Gastroesophageal sphincter (tissue), 4 donors: ENCODE measurements around the gene WNT7A. TPM values are rescaled to one million over a fixed set of nuclear protein-coding genes. Genes with fewer than 3 reads are reported as not detected.

ENCODE experiments used
- ATAC-seq: fragments of 150-250 bp; one replicate; pipeline ENCODE4 v1.9.1; 2016; ENCODE audit warnings: mild to moderate bottlenecking, moderate library complexity
- H3K27ac ChIP-seq, 4 donors: fragments of 200-600 bp; sonication (generic) in 3 of 4; 1 replicate in 3 of 4; 2 replicates in 1 of 4; pipeline ENCODE4 v1.5.1; 2016 to 2019
- H3K27me3 ChIP-seq: fragments of 200-600 bp; sonication (generic); one replicate; pipeline ENCODE4 v1.5.1; 2019
- H3K36me3 ChIP-seq, 2 donors: fragments of 200-600 bp; sonication (generic); one replicate each; pipeline ENCODE4 v1.5.1; 2019; ENCODE audit warnings: control low read depth in 1 of 2
- H3K4me1 ChIP-seq, 3 donors: fragments of 200-600 bp; sonication (generic); 1 replicate in 2 of 3; 2 replicates in 1 of 3; pipeline ENCODE4 v1.5.1; 2016 to 2019; ENCODE audit warnings: control low read depth in 2 of 3
- H3K4me3 ChIP-seq, 2 donors: fragments of 200-600 bp; sonication (generic); one replicate each; pipeline ENCODE4 v1.5.1; 2019; ENCODE audit warnings: mild to moderate bottlenecking in 1 of 2, moderate library complexity in 1 of 2
- H3K9me3 ChIP-seq, 3 donors: fragments of 200-600 bp; sonication (generic); one replicate each; pipeline ENCODE4 v1.5.1; 2017 to 2019; ENCODE audit warnings: control low read depth in 2 of 3
- EP300 ChIP-seq: sonication (generic); formaldehyde crosslinking; IDR thresholded peaks from one replicate; pipeline ENCODE4 v1.6.1; 2017; ENCODE audit warnings: antibody characterized with exemption, mild to moderate bottlenecking
- POLR2A ChIP-seq, 2 donors: fragments of 450-650 bp; IDR thresholded peaks; one replicate each; pipeline ENCODE4 v1.6.1; 2017; ENCODE audit warnings: antibody characterized with exemption in 2 of 2, mild to moderate bottlenecking in 2 of 2, moderate library complexity in 1 of 2
- POLR2AphosphoS5 ChIP-seq: sonication (generic); formaldehyde crosslinking; IDR thresholded peaks from one replicate; pipeline ENCODE4 v1.6.1; 2017; ENCODE audit warnings: antibody characterized with exemption
- WGBS, 2 donors: methylation state at CpG; one replicate each; pipeline ENCODE4 v1.1.5; 2018; ENCODE audit warnings: low coverage in 1 of 2; 5-methylcytosine and 5-hydroxymethylcytosine counted together
- total RNA-seq, 4 donors: library from RNA; depleted of rRNA; stranded (reverse); fragments of >200 nt; gene quantifications; one replicate each; pipeline ENCODE4 v1.1.0, GENCODE V29; 2016
- TF ChIP-seq, protein P1 (sequence below), 4 experiments: fragments of 200-600 bp in 2 of 4; fragments of 450-650 bp in 2 of 4; sonication (generic) in 1 of 4; IDR thresholded peaks; one replicate each; pipeline ENCODE4 v1.5.1; 2017 to 2019; ENCODE audit warnings: antibody characterized with exemption in 4 of 4, mild to moderate bottlenecking in 2 of 4, moderate library complexity in 2 of 4

WNT7A gene
- total RNA-seq, 4 donors from 2014 or later = 0.13 to 0.77 TPM; not detected in 2

DNA sequence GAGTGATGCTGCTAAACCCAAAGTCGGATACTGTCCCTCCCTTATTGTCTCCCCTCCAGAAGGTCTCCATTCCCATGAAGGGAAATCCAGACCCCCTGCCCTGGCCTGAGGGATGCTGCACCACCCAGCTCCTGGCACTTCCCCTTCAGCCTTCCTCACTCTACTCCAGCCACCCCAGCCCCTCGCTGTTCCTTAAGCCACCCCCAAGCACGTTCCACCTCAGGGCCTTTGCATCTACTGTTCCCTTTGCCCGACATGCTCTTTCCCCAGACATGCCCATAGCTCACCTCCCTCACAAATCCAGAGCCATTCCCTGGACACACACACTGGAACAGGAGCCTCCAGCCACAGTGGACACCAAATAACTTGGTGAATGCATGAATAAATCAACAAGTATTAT lies 8.1 kb downstream of the WNT7A start:
- WGBS, 2 donors = 73 to 74% methylated on average over 4 of the region's 4 CpGs
- Histone ChIP-seq H3K27ac (no peak overlapping the region), H3K27me3 (peaks cover 44% of the 10 kb centered on the region), H3K4me1 (no peaks in the 10 kb centered on the region), H3K4me3 (no peak overlapping the region), H3K36me3 (no peaks in the 10 kb centered on the region), H3K9me3 (peaks cover 0 to 17% (median 0%) of the 10 kb centered on the region in 3 donors)
- no peak for ATAC-seq
- TF ChIP-seq, protein P1, sequence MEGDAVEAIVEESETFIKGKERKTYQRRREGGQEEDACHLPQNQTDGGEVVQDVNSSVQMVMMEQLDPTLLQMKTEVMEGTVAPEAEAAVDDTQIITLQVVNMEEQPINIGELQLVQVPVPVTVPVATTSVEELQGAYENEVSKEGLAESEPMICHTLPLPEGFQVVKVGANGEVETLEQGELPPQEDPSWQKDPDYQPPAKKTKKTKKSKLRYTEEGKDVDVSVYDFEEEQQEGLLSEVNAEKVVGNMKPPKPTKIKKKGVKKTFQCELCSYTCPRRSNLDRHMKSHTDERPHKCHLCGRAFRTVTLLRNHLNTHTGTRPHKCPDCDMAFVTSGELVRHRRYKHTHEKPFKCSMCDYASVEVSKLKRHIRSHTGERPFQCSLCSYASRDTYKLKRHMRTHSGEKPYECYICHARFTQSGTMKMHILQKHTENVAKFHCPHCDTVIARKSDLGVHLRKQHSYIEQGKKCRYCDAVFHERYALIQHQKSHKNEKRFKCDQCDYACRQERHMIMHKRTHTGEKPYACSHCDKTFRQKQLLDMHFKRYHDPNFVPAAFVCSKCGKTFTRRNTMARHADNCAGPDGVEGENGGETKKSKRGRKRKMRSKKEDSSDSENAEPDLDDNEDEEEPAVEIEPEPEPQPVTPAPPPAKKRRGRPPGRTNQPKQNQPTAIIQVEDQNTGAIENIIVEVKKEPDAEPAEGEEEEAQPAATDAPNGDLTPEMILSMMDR (IDR thresholded peaks at IDR 0.05) = no peak
- no peak for TF ChIP-seq POLR2AphosphoS5
- no peak for TF ChIP-seq POLR2A (IDR thresholded peaks at IDR 0.05)
- TF ChIP-seq EP300 = no peak

DNA sequence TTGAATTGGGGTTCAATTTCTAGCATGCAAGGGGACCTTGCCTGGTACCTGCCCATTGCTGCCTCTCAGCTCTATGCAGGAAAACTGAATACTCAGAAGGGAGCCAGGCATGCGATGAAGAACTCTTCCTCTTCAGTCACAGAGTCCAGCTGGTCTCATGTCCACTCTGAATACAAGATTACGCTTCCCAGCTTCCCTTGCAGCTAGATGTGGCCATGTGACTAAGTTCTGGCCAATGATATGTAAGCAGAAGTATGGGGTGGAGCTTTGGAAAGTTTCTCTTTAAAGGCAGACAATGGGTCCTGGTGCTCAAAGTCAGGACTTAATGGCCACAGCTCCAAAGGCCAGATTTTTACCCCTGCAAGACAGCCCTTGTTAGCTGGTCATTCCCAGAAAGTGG lies 9.0 kb downstream of the WNT7A start:
- H3K27ac ChIP-seq = no peak overlapping the region
- no peak for ATAC-seq
- 100% methylated on average over 2 of the region's 2 CpGs; no CpG with 5 or more reads in 1 of the 2 donors for WGBS, 2 donors

DNA sequence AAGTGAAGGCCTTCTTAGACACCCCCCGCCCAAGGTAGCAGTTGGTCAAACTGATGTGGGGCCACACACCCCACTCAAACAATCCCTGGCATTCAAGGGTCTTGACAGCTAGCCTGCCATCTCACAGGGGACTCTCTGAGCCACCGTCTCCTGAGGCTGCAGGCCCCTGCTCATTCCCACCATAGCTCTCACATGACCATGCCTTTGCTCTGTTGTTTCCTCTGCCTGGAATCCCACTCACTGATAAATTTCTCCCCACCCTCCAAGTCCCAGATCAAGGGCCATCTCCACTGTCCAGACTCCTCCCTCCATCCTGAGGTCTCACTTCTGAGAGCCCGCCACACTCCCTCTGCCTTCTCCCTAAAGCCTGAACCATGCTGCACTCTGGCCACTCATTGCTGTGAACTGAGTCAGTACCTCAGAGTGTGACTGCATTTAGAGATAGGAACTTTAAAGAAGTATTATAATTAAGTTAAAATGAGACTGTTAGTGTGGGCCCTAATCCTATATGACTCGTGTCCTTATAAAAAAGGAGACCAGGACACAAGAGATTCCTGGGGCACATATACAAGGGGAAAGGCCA lies 10.0 kb downstream of the WNT7A start:
- WGBS, 2 donors = 57 to 66% methylated on average over 1 to 4 of the region's 4 CpGs
- Histone ChIP-seq H3K27ac (no peak overlapping the region), H3K9me3 (peaks cover 0 to 17% (median 0%) of the 10 kb centered on the region in 3 donors), H3K27me3 (peaks cover 43% of the 10 kb centered on the region), H3K4me3 (no peak overlapping the region), H3K36me3 (no peaks in the 10 kb centered on the region), H3K4me1 (no peaks in the 10 kb centered on the region)
- no peak for ATAC-seq
- TF ChIP-seq POLR2AphosphoS5 (no peak), POLR2A (IDR thresholded peaks at IDR 0.05) (no peak), EP300 (no peak)
- TF ChIP-seq, protein P1 (IDR thresholded peaks at IDR 0.05) = no peak

More for the DNA sequence above, 9.0 kb downstream of the WNT7A start:
- Histone ChIP-seq H3K36me3 (no peaks in the 10 kb centered on the region), H3K9me3 (peaks cover 0 to 17% (median 0%) of the 10 kb centered on the region in 3 donors), H3K4me3 (no peak overlapping the region), H3K4me1 (no peaks in the 10 kb centered on the region), H3K27me3 (peaks cover 43% of the 10 kb centered on the region)
- TF ChIP-seq, protein P1 (IDR thresholded peaks at IDR 0.05) = no peak

DNA sequence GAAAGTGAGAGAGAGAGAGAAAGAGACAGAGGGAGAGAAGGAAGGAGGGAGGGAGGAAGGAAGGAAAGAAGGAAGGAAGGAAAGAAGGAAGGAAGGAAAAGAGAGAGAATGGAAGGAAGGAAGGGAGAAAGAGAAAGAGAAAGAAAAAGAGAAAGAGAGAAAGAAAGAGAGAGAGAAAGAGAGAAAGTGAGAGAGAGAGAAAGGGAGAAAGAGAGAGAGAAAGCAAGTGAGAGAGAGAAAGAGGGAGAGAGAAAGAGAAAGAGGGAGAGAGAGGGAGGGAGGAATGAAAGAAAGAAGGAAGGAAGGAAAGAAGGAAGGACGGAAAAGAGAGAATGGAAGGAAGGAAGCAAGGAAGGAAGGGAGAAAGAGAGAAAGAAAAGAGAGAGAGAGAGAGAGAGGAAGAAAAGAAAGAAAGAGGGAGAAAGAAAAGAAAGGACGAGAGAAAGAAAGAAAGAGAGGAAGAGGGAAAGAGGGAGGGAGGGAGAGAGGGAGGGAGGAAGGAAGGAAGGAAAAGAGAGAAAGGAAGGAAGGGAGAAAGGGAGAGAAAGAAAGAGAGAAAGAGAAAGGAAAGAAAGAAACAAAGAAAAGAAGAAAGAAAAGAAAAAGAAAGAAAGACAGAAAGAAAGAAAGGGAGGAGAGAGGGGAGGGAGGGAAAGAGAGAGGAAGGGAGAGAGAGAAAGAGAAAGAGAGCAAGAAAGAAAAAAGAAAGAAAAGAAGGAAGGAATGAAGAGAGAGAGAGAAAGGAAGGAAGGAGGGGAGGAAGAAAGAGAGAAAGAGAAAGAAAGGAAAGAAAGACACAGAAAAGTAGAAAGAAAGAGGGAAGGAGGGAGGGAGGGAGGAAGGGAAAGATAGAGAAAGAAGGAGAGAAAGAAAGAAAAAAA lies 10.8 kb downstream of the WNT7A start:
- Histone ChIP-seq H3K4me3 (no peak overlapping the region), H3K9me3 (peaks cover 0 to 17% (median 0%) of the 10 kb centered on the region in 3 donors)

More for the DNA sequence above, 10.8 kb downstream of the WNT7A start:
- no peaks in the 10 kb centered on the region for H3K36me3 ChIP-seq
- no peak for ATAC-seq
- TF ChIP-seq POLR2AphosphoS5 = no peak
- TF ChIP-seq EP300 = no peak
- TF ChIP-seq, protein P1 (IDR thresholded peaks at IDR 0.05) = no peak
- TF ChIP-seq POLR2A (IDR thresholded peaks at IDR 0.05) = no peak
- H3K27ac ChIP-seq = no peak overlapping the region
- peaks cover 42% of the 10 kb centered on the region for H3K27me3 ChIP-seq
- H3K4me1 ChIP-seq = no peaks in the 10 kb centered on the region
- 39 to 47% methylated on average over 2 of the region's 2 CpGs for WGBS, 2 donors
